ENCODE results near the gene DIP2C.
"Not testable (repeated sequence)": the region's sequence is repeated elsewhere in the genome, so short reads cannot be mapped to it uniquely, and the experiment has no call there.

The DIP2C gene

GRCh38 chr10:451856-452255 lies 237.6 kb downstream of the DIP2C start:
- DNase-seq (ENCODE audit: low read depth in 2 of 2) = no peak

GRCh38 chr10:451021-451471 lies 238.4 kb downstream of the DIP2C start:
- peak; percentile 38 to 49 for DNase-seq (ENCODE audit: low read depth in 2 of 2)

- no peak for DNase-seq (ENCODE audit: low read depth in 2 of 2)
These were observed 239.0 kb downstream of the DIP2C start for GRCh38 chr10:450463-450862.

GRCh38 chr10:449331-449730 lies 240.1 kb downstream of the DIP2C start:
- not testable (repeated sequence) for DNase-seq (ENCODE audit: low read depth in 2 of 2)

GRCh38 chr10:443459-443858 lies 246.0 kb downstream of the DIP2C start:
- DNase-seq (ENCODE audit: low read depth in 2 of 2) = no peak

- no peak for DNase-seq (ENCODE audit: low read depth in 2 of 2)
These were observed 247.3 kb downstream of the DIP2C start for GRCh38 chr10:442209-442608.

- DNase-seq (ENCODE audit: low read depth in 2 of 2) = no peak
These were observed 247.8 kb downstream of the DIP2C start for GRCh38 chr10:441659-442058.

GRCh38 chr10:440127-440526 lies 249.3 kb downstream of the DIP2C start:
- no peak for DNase-seq (ENCODE audit: low read depth in 2 of 2)

- no peak for DNase-seq (ENCODE audit: low read depth in 2 of 2)
These were observed 251.6 kb downstream of the DIP2C start for GRCh38 chr10:437698-438490.

- DNase-seq (ENCODE audit: low read depth in 2 of 2) = no peak
These were observed 252.4 kb downstream of the DIP2C start for GRCh38 chr10:436911-437665.

- no peak for DNase-seq (ENCODE audit: low read depth in 2 of 2)
These were observed 253.3 kb downstream of the DIP2C start for GRCh38 chr10:436013-436697.

- DNase-seq (ENCODE audit: low read depth in 2 of 2) = no peak
These were observed 254.1 kb downstream of the DIP2C start for GRCh38 chr10:435397-435796.

GRCh38 chr10:429696-430095 lies 259.8 kb downstream of the DIP2C start:
- no peak for DNase-seq (ENCODE audit: low read depth in 2 of 2)

- DNase-seq (ENCODE audit: low read depth in 2 of 2) = no peak
These were observed 261.5 kb downstream of the DIP2C start for GRCh38 chr10:427761-428519.

- DNase-seq (ENCODE audit: low read depth in 2 of 2) = not testable (repeated sequence)
These were observed 264.1 kb downstream of the DIP2C start for GRCh38 chr10:425365-425764.

- not testable (repeated sequence) for DNase-seq (ENCODE audit: low read depth in 2 of 2)
These were observed 264.7 kb downstream of the DIP2C start for GRCh38 chr10:424724-425123.

- no peak for DNase-seq (ENCODE audit: low read depth in 2 of 2)
These were observed 266.3 kb downstream of the DIP2C start for GRCh38 chr10:423178-423577.

- no peak for DNase-seq (ENCODE audit: low read depth in 2 of 2)
These were observed 266.8 kb downstream of the DIP2C start for GRCh38 chr10:422675-423074.

- DNase-seq (ENCODE audit: low read depth in 2 of 2) = no peak
These were observed 267.2 kb downstream of the DIP2C start for GRCh38 chr10:422241-422640.

- DNase-seq (ENCODE audit: low read depth in 2 of 2) = no peak
These were observed 268.3 kb downstream of the DIP2C start for GRCh38 chr10:421170-421569.

All from stimulated activated CD4-positive, alpha-beta T cell treated with anti-CD3 and anti-CD28 coated beads, Interleukin-15, amount 100 ng/mL, for 48 hours (primary cell).